GM13977 (cell line): ENCODE measurements around the gene ITPKB.

Experiments used
- DNase-seq: peaks from one replicate; pipeline ENCODE4 v3.0.0; 2012; ENCODE audit warnings: low spot score
- CTCF ChIP-seq: IDR thresholded peaks from 2 replicates; pipeline ENCODE4 v1.5.1; 2012; ENCODE audit warnings: mild to moderate bottlenecking, control low read depth; ENCODE audit not compliant: insufficient read depth; ENCODE audit errors: extremely low read depth, missing control alignments
- in situ Hi-C: fragments of 300-500 bp; cut with MboI; formaldehyde crosslinking; loops from one replicate; pipeline ENCODE4 v1.12.0; 2022; ENCODE audit warnings: low sequenced_read_pairs, low pct_unique_long_range_greater_than_20kb, mixed read lengths, inconsistent platforms; ENCODE audit not compliant: unreplicated experiment

The ITPKB gene

GRCh38 chr1:226646870-226647449, 92.1 kb downstream of the ITPKB start:
- no peak for DNase-seq
- in situ Hi-C loops, result no loop called here
- no peak for TF ChIP-seq CTCF

- no peak for TF ChIP-seq CTCF
- no peak for DNase-seq
- in situ Hi-C loops, result no loop called here
Observed at GRCh38 chr1:226646026-226646869, 92.8 kb downstream of the ITPKB start.

GRCh38 chr1:226645279-226645976, 93.7 kb downstream of the ITPKB start:
- no peak for DNase-seq
- in situ Hi-C loops, result no loop called here
- no peak for TF ChIP-seq CTCF

GRCh38 chr1:226644541-226645176, 94.4 kb downstream of the ITPKB start:
- in situ Hi-C loops, result no loop called here
- no peak for TF ChIP-seq CTCF
- no peak for DNase-seq

- peak; percentile 79 for DNase-seq
- in situ Hi-C loops, result no loop called here
- TF ChIP-seq CTCF, result peak; percentile 57
Observed at GRCh38 chr1:226643611-226644540, 95.2 kb downstream of the ITPKB start.

GRCh38 chr1:226643177-226643576, 95.9 kb downstream of the ITPKB start:
- TF ChIP-seq CTCF, result no peak
- peak; percentile 85 for DNase-seq
- in situ Hi-C loops, result no loop called here
